Measurements from ENCODE around the gene FRA10AC1.
"Not testable (repeated sequence)": the region's sequence is repeated elsewhere in the genome, so short reads cannot be mapped to it uniquely, and the experiment has no call there.

The FRA10AC1 gene

DNA sequence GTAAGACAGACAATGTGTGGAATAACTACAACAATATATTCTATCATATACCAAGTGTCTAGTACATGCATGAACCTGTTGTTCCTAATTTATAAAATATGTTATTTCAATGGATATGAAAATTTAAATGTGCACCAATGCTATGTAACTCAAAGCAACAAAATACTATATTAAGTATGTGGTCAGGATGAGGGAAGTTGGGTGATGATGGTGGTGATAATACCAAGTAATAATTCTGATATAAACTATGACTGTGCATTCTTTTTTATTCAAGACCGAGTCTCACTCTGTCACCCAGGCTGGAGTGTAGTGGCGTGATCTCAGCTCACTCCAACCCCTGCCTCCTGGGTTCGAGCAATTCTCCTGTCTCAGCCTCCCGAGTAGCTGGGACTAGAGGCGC, 2.1 kb upstream of the FRA10AC1 start:
- DNase-seq (ENCODE audit: insufficient read length, low spot score) (no peak), FAIRE-seq (no peak)

DNA sequence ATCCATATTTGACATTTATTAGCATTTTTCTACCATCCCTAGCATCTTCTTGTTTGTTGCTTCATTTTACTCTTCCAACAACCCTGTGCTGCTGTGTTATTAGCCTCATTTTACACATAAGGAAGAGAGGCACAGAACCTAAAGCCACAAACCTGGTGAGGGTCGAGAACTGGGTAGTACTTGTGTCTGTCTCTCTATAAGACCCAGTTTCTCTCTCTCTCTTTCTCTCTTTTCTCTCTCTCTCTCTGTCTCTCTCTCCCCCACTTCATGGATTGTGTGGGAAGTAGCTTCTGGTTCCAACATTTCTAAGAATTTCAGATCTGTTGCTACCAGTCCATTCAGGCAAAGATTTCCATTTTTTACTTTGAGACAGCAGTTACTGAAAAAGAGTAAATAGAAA, 1.4 kb upstream of the FRA10AC1 start:
- no peak for FAIRE-seq
- no peak for DNase-seq (ENCODE audit: insufficient read length, low spot score)

DNA sequence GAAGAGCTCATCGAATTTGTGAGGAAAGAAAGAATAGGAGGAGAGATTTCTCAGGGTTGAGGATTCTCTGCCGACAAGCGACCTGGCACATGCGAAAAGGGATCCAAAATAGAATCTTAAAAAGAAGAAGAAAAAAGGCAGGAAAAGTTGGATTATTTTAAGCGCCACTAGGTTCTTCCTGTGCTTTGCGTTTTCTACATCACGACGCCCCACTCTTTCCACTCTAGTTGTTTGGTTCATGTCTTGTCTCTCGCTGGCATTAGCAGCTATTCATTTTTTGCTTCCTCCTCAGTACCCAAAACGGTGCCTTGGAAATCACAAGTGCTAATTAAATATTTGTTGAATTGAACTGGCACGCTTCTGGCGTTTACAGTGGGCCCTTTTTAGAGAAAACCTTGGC, 674 bp upstream of the FRA10AC1 start:
- FAIRE-seq (no peak), DNase-seq (ENCODE audit: insufficient read length, low spot score) (no peak)

DNA sequence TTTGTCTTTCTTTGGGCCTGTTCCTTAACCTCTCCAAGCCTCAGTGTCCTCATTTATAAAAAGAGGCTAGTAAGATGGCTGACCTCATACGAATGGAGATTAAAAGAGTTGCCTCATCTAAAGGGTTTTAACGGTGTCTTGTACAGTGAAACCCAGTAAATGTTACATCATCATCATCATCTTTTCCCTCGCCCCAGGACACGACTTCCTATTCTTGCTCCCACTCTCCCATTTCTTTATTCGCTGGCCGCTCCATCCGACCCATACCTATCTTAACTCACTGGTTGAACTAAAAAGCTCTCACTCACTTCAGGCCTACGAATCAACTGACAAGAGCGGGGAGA, 554 bp downstream of the FRA10AC1 start:
- DNase-seq (ENCODE audit: insufficient read length, low spot score) (peak; percentile 24), FAIRE-seq (no peak)

DNA sequence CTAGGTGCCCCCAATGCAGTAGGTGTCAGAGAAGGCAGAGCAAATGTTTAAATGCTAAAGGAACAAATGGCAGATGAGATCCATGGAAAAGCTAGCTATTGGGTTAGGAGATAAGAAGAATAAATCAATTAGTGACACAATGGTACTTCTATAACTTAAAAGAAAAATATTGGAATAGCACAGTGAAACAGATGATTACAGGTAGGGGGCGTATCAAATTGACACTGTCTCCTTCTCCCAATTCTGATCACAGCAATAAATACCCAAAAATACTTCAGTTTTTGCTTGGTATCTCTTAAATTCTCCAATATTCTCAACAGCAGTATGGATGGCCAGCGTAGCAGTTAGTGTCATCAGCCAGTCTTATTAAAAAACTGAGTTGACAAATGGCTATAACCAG, 5.2 kb downstream of the FRA10AC1 start:
- FAIRE-seq (no peak), DNase-seq (ENCODE audit: insufficient read length, low spot score) (no peak)

DNA sequence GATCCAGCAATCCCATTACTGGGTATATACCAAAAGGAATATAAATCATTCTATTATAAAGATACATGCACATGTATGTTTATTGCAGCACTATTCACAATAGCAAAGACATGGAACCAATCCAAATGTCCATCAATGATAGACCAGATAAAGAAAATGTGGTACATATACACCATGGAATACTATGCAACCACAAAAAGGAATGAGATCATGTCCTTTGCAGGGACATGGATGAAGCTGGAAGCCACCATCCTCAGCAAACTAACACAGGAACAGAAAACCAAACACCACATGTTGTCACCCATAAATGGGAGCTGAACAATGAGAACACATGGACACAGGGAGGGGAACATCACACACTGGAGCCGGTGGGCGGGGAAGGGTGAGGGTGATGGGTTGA, 5.8 kb downstream of the FRA10AC1 start:
- not testable (repeated sequence) for DNase-seq (ENCODE audit: insufficient read length, low spot score); FAIRE-seq

DNA sequence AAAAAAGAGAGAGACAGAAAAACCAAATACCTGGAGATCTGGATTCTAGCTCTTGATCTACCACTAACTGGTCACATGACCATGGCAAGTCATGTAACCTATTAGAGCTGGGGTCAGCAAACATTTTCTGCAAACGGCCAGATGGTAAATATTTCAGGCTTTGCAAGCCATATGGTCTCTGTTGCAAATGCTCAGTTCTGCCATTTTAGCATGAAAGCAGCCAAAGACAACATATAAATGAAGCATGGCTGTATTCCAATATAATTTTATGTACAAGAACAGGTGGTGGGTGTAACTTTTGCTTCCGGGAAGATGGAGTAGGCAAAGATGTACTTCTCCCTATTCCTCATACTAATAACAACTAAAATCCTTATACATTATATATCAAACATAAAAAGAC, 6.7 kb downstream of the FRA10AC1 start:
- DNase-seq (ENCODE audit: insufficient read length, low spot score) (no peak), FAIRE-seq (no peak)

- DNase-seq (ENCODE audit: insufficient read length, low spot score) (no peak), FAIRE-seq (no peak)
These were observed 14.7 kb downstream of the FRA10AC1 start for GRCh38 chr10:93687737-93688136.

DNA sequence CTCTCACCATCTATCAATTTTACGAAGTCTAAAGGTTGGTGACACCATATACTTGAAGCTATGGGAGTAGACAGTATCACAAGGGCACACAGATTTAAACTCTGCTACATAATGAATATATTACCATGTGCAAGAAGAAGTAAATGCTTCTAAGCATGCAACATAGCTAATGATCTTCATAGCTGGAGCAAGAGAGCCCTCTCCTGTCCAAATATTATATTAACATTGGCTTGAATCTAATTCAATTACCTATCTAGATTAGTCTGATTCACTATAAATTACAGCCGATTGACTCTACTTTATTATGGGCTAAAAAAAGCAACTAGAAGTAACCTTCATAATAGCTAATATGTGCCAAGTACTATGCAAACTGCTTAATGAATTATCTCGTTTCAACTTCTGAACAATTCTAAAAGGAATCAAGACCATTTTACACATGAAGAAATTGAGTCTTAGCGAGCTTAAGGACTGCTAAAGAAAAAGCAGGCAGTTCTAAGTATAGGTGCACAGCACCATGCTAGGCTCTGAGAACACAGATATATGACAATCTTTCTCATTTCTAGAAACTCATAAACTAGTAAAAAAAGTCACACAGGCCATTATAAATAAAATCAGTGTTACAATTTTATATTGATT, 21.9 kb downstream of the FRA10AC1 start:
- DNase-seq (ENCODE audit: insufficient read length, low spot score) = peak; percentile 28
- no peak for FAIRE-seq

DNA sequence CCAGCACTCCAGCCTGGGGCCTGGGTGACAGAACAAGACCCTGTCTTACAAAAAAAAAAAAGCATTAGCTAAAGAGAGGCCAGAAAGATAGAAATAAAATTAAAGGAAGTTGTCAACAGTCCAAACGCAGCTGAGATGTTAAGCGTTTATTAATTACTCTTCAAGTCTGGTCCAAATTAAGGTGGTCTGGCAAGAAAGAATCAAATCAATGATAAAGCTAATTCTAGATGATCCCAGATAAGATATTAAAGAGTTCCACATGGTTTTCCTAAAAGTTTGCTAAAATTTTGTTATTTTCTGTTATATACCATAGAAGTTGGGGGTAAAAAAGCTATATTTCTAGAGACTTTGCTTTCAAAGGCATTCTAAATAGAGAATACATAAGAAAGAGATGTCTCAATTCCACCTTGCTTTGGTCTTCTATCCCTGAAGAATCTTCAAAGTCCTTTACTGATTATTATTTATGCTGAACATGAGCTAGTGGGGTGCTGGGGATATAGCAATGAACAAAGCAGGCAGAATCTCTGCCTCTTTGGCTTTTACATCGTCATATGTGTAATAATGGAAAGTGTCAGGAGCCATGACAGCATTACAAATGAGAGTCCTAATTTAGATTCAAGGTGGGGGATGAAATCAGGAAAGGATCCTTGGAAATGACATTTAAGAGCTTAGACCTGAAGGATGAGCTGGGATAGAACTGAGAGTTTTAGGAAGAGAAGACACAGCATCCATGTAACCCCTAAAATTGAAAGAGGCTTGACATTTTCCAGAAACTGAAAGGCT, 23.4 kb downstream of the FRA10AC1 start:
- no peak for FAIRE-seq
- DNase-seq (ENCODE audit: insufficient read length, low spot score) = no peak

DNA sequence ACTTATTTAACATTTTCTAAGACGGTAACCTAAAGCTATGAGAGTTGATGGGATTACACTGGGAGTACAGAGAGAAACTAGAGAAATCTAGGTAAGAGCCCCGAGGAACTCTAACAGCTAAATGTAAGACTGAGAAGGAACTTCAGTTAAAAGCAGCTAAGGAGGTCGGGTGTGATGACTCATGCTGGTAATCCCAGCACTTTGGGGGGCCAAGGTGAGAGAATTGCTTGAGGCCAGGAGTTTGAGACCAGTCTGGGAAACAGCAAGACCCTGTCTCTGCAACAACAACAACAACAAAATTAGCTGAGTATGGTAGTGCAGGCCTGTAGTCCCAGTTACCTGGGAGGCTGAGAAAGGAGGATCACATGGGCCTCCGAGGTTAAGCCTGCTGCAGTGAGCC, 24.0 kb downstream of the FRA10AC1 start:
- no peak for FAIRE-seq
- no peak for DNase-seq (ENCODE audit: insufficient read length, low spot score)

GRCh38 chr10:93673791-93674190, 28.6 kb downstream of the FRA10AC1 start:
- DNase-seq (ENCODE audit: insufficient read length, low spot score) = no peak

GRCh38 chr10:93672890-93673289, 29.5 kb downstream of the FRA10AC1 start:
- FAIRE-seq = no peak
- no peak for DNase-seq (ENCODE audit: insufficient read length, low spot score)

More at GRCh38 chr10:93673791-93674190, 28.6 kb downstream of the FRA10AC1 start:
- FAIRE-seq = no peak

DNA sequence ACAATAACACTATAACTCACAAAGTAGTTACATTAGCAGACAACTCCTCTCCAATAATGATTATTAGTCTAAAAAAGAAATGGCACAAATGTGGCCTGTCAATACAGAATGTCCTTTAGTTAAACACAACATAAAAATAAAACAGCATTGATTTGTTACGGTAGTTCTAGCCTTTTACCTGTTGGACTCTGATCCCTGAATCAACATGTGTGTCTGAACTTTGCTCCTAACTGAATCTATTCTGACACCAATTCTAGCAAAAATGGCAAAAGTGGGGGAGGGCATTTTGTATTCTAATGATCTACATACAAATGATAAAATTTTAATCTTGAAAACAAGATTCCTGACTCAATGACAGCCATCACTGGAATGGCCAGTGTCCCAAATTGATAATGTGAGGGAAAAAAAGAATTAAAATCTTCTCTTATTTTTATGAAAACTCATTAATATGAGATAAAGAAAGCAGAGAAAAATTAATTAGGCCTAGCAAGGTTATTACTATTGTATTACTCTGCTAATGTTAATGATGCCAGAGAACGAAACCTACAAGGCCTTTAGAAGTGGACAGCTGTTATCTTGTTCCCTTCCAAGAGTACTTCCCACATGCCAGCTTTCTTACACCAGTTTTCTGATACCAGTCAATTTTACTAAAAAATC, 30.2 kb downstream of the FRA10AC1 start:
- no peak for FAIRE-seq
- DNase-seq (ENCODE audit: insufficient read length, low spot score) = no peak

GRCh38 chr10:93671042-93671441, 31.4 kb downstream of the FRA10AC1 start:
- DNase-seq (ENCODE audit: insufficient read length, low spot score) = no peak
- FAIRE-seq = no peak

DNA sequence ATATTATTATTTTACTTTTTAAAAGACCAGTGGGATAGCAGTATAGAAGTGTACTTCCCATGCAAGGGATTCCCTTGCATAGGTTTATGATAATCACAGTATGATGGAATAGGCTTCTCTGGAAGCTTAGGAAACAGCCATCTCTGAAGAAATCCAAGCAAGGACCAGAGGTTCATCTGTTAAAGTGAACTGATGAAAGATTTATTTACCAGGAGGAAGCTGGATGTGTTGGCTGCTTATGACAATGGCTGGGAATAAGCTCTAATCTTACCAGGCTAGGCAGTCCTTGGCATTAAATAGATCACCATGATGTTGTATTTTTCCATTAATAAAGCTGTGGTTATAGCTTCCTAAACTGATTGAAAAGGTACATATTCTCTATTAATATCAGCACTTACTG, 32.0 kb downstream of the FRA10AC1 start:
- FAIRE-seq (no peak), DNase-seq (ENCODE audit: insufficient read length, low spot score) (no peak)

- DNase-seq (ENCODE audit: insufficient read length, low spot score) (no peak), FAIRE-seq (no peak)
These were observed 34.6 kb downstream of the FRA10AC1 start for GRCh38 chr10:93667795-93668194.

- DNase-seq (ENCODE audit: insufficient read length, low spot score) = no peak
- FAIRE-seq = no peak
These were observed 36.4 kb downstream of the FRA10AC1 start for GRCh38 chr10:93666030-93666429.

DNA sequence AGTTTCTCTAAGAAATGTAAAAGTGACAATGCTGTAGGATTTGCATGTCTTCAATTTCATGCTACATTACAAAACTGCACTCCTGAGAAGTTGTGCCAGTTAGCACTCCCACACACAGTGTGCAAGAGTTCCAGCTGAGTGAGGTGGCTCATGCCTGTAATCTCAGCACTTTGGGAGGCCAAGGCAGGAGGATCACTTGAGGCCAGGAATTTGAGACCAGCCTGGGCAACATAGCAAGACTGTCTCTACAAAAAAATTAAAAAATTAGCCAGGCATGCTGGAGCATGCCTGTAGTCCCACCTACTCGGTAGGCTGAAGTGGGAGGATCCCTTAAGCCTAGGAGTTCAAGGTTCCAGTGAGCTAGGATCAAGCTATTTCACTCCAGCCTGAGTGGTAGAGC, 44.6 kb downstream of the FRA10AC1 start:
- FAIRE-seq (no peak), DNase-seq (ENCODE audit: insufficient read length, low spot score) (no peak)

DNA sequence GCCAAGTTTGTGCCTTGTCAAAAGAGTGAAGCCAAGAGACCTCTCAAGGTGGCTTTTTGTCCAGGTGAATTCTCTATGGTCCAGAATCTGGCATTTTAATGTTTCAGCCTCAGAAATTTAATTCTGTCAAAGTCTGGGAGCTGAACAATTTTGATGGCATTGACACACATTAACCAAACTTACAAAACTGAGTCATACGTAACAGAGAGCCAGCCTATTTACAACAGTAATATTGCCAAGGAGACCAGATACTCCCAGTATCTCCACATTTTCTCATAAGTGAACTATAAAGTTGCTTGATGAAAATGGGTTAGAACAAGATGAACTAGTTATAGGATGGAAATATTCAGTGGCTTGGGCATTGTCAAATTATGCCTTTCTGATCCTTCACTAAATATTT, 46.2 kb downstream of the FRA10AC1 start:
- DNase-seq (ENCODE audit: insufficient read length, low spot score) (no peak), FAIRE-seq (no peak)

- no peak for DNase-seq (ENCODE audit: insufficient read length, low spot score)
- FAIRE-seq = no peak
These were observed 48.2 kb downstream of the FRA10AC1 start for GRCh38 chr10:93654201-93654600.

DNA sequence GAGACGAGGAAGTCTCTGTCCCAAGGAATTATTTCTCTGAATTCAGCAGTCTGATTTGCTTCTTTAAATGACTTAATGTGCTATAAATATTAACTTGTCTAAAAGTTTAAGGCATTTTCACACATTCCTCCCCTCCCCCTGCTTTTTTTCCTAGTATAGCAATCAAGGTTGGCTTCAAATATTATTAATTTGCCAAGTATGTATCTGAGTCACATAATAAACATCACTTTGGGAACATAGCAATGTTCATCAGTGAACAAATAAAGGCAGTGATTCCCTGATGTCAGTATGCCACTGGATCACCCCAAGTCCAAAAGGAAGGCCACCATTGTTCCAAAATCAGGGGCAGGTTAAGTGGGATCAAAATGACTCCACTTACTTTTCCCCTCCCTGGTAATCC, 49.5 kb downstream of the FRA10AC1 start:
- DNase-seq (ENCODE audit: insufficient read length, low spot score) = no peak
- FAIRE-seq = no peak
